Measurements from ENCODE around the gene RAB19. TPM values are rescaled to one million over a fixed set of nuclear protein-coding genes. Genes with fewer than 3 reads are reported as not detected.

RAB19 gene
- total and polyA plus RNA-seq, 2 of the 8 experiments (the other 6 are each of a cell fraction or from before 2014, with no cell fraction given), result 9.8 to 11.0 TPM

DNA sequence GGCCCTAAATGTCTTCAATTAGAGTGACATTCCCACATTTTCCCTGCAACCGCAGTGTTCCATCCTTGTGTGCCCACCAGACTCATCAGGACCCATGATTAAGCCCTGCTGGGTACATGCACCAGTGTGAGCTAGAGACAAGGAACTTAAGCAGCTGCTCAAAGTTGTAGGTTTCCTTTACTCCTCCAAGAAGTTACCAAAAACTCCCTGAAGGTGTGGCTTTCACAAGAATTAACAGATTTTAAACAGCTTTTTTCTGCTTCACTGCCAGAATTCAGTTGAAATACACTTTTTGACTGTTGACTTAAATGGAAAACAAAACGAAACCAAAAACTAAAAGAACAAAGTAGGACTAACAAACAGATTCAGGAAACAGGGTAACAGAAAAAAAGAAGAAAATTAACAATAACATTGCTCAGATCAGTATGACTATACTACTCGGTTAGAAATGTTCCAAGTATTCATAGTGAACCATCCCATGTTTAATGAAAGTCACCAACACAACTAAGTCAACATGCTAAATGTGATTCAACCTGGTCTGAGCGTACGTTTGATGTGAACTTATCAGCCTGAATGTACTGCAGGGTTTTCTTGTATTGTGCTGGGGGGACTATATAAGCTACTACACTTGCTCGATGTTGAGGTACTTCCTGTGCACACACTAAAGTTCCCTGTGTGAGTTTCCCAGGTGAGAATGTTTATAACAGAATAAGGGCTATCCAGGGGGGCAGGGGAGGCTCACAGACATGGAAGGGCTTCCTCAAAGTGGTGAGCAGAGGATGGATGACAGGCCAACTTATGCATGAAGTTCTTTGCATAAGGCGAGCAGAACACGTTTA is 27.7 kb upstream of the RAB19 start (continued):
- TF ChIP-seq YY1 (IDR thresholded peaks at IDR 0.05; ENCODE audit: low read depth, low read length), result no peak
- no peak for TF ChIP-seq KDM1A (IDR thresholded peaks at IDR 0.05; ENCODE audit: borderline replicate concordance, low read length)
- no peak for TF ChIP-seq KDM5A (IDR thresholded peaks at IDR 0.05; ENCODE audit: low read length)
- TF ChIP-seq JUND (IDR thresholded peaks at IDR 0.05; ENCODE audit: low read length), result no peak
- TF ChIP-seq KDM4A (IDR thresholded peaks at IDR 0.05; ENCODE audit: low read depth, low read length, severe bottlenecking), result no peak
- TF ChIP-seq, protein P1, sequence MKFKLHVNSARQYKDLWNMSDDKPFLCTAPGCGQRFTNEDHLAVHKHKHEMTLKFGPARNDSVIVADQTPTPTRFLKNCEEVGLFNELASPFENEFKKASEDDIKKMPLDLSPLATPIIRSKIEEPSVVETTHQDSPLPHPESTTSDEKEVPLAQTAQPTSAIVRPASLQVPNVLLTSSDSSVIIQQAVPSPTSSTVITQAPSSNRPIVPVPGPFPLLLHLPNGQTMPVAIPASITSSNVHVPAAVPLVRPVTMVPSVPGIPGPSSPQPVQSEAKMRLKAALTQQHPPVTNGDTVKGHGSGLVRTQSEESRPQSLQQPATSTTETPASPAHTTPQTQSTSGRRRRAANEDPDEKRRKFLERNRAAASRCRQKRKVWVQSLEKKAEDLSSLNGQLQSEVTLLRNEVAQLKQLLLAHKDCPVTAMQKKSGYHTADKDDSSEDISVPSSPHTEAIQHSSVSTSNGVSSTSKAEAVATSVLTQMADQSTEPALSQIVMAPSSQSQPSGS (IDR thresholded peaks at IDR 0.05; ENCODE audit: low read length), result no peak
- no peak for TF ChIP-seq MAFK (IDR thresholded peaks at IDR 0.05; ENCODE audit: low read depth, low read length)
- no peak for TF ChIP-seq SIX5 (IDR thresholded peaks at IDR 0.05; ENCODE audit: low read depth, low read length)
- no peak for TF ChIP-seq SIN3A (conservative IDR thresholded peaks at IDR 0.05 in 1 of 2, IDR thresholded peaks at IDR 0.05 in 1 of 2; ENCODE audit: low read depth in 1 of 2, low read length in 2 of 2)

Data from H1 (cell line).